Measurements from ENCODE around the gene CD63. TPM values are rescaled to one million over a fixed set of nuclear protein-coding genes. Genes with fewer than 3 reads are reported as not detected.
A peak's percentile ranks its signal among the peaks of the same experiment; 100 is the strongest.

CD63 gene
- total RNA-seq, 1 donor from 2014 or later, result 1,317 TPM

DNA sequence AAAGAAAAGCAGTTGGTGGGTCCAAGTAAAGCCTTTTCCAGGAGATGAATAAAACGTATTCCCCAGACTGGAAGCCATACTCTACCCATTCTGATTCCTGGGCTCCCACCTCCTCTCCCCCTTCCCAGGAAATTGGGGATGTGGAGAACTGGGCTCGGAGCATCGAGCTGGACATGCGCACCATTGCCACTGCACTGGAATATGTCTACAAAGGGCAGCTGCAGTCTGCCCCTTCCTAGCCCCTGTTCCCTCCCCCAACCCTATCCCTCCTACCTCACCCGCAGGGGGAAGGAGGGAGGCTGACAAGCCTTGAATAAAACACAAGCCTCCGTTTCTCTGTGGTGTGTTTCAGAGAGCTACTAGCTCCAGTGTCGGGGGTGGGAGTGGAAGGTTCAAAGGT, 9.4 kb downstream of the CD63 start:
- TF ChIP-seq, protein P1, sequence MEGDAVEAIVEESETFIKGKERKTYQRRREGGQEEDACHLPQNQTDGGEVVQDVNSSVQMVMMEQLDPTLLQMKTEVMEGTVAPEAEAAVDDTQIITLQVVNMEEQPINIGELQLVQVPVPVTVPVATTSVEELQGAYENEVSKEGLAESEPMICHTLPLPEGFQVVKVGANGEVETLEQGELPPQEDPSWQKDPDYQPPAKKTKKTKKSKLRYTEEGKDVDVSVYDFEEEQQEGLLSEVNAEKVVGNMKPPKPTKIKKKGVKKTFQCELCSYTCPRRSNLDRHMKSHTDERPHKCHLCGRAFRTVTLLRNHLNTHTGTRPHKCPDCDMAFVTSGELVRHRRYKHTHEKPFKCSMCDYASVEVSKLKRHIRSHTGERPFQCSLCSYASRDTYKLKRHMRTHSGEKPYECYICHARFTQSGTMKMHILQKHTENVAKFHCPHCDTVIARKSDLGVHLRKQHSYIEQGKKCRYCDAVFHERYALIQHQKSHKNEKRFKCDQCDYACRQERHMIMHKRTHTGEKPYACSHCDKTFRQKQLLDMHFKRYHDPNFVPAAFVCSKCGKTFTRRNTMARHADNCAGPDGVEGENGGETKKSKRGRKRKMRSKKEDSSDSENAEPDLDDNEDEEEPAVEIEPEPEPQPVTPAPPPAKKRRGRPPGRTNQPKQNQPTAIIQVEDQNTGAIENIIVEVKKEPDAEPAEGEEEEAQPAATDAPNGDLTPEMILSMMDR (IDR thresholded peaks at IDR 0.05), result no peak
- H3K36me3 Mint-ChIP-seq (ENCODE audit: low read depth), result peaks cover 5% of the 10 kb centered on the region
- no peaks in the 10 kb centered on the region for H3K27me3 Mint-ChIP-seq (ENCODE audit: low read depth)
- H3K4me3 Mint-ChIP-seq (ENCODE audit: unreplicated experiment), result no peak overlapping the region
- peak overlapping the region; percentile 85 for H3K27ac Mint-ChIP-seq (ENCODE audit: unreplicated experiment)
- no peak for DNase-seq (ENCODE audit: low spot score)
- no peaks in the 10 kb centered on the region for H3K9me3 Mint-ChIP-seq (ENCODE audit: low read depth)
- peaks cover 65% of the 10 kb centered on the region for H3K4me1 Mint-ChIP-seq (ENCODE audit: low read depth)

DNA sequence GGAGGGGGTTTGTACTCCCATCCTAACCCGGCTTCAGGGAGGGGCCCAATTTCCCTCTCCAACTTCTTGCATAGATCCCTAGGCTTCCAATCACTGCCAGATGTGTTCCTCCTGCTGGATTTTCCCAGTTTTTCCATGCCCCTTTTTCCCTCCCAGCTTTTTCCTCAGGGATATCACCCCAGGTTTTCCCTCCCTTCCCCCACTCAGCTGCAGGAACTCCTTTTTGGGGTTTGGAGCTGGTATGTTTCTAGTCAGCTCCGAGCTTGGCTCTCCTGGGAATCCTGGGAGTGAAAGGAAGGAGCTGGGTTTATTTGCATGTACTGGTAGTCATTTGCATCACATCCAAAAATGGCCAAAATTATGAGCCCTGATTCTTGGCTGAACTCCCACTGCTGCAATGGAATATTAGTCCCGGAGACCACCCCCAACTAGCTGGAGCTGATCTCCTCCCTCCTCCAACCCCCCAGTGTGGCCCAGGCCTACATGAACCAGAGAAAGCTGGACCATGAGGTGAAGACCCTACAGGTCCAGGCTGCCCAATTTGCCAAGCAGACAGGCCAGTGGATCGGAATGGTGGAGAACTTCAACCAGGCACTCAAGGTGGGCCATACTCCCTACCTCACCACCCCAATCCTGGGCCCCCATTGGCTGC, 10.1 kb downstream of the CD63 start:
- TF ChIP-seq, protein P1 (IDR thresholded peaks at IDR 0.05), result no peak
- Mint-ChIP-seq H3K27me3 (ENCODE audit: low read depth) (no peaks in the 10 kb centered on the region), H3K4me1 (ENCODE audit: low read depth) (peaks cover 67% of the 10 kb centered on the region), H3K27ac (ENCODE audit: unreplicated experiment) (peak overlapping the region; percentile 63), H3K4me3 (ENCODE audit: unreplicated experiment) (peak overlapping the region; percentile 33), H3K9me3 (ENCODE audit: low read depth) (no peaks in the 10 kb centered on the region), H3K36me3 (ENCODE audit: low read depth) (peaks cover 4% of the 10 kb centered on the region)
- DNase-seq (ENCODE audit: low spot score), result no peak

DNA sequence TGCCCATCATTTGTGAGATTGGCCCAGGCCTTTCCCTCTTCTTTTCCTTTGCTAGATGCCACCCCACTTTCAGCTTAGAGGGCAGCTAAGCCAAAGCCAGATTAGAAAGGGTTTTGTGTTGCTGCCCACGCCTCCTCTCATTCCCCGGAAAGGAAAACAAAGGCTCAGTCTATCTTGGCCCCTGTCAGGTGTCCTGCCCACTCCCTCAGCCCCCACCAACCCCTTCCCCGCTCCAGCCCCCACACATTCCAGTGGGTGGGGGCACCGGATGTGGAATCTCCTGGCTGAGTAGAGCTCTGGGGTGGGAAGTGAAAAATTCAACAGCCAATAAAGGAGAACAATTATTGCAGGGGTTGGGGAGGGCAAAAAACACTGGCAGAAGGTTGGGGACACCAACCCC, 10.8 kb downstream of the CD63 start:
- Mint-ChIP-seq H3K4me1 (ENCODE audit: low read depth) (peaks cover 66% of the 10 kb centered on the region), H3K27ac (ENCODE audit: unreplicated experiment) (peak overlapping the region; percentile 63)

GRCh38 chr12:55717011-55718007, 11.5 kb downstream of the CD63 start:
- TF ChIP-seq, protein P1 (IDR thresholded peaks at IDR 0.05), result no peak
- Mint-ChIP-seq H3K4me3 (ENCODE audit: unreplicated experiment) (peak overlapping the region; percentile 83), H3K27ac (ENCODE audit: unreplicated experiment) (peak overlapping the region; percentile 92), H3K9me3 (ENCODE audit: low read depth) (no peaks in the 10 kb centered on the region), H3K36me3 (ENCODE audit: low read depth) (no peaks in the 10 kb centered on the region), H3K4me1 (ENCODE audit: low read depth) (peaks cover 66% of the 10 kb centered on the region), H3K27me3 (ENCODE audit: low read depth) (peaks cover 2% of the 10 kb centered on the region)
- DNase-seq (ENCODE audit: low spot score), result no peak

More for the DNA sequence above, 10.8 kb downstream of the CD63 start:
- no peak for DNase-seq (ENCODE audit: low spot score)
- peak overlapping the region; percentile 12 for H3K4me3 Mint-ChIP-seq (ENCODE audit: unreplicated experiment)
- H3K27me3 Mint-ChIP-seq (ENCODE audit: low read depth), result no peaks in the 10 kb centered on the region
- no peaks in the 10 kb centered on the region for H3K36me3 Mint-ChIP-seq (ENCODE audit: low read depth)
- no peaks in the 10 kb centered on the region for H3K9me3 Mint-ChIP-seq (ENCODE audit: low read depth)
- TF ChIP-seq, protein P1 (IDR thresholded peaks at IDR 0.05), result no peak

- H3K4me1 Mint-ChIP-seq (ENCODE audit: low read depth), result peaks cover 63% of the 10 kb centered on the region
- H3K36me3 Mint-ChIP-seq (ENCODE audit: low read depth), result no peaks in the 10 kb centered on the region
- H3K27ac Mint-ChIP-seq (ENCODE audit: unreplicated experiment), result peak overlapping the region; percentile 92
- DNase-seq (ENCODE audit: low spot score), result no peak
- peak overlapping the region; percentile 83 for H3K4me3 Mint-ChIP-seq (ENCODE audit: unreplicated experiment)
- H3K9me3 Mint-ChIP-seq (ENCODE audit: low read depth), result no peaks in the 10 kb centered on the region
- TF ChIP-seq, protein P1 (IDR thresholded peaks at IDR 0.05), result no peak
- H3K27me3 Mint-ChIP-seq (ENCODE audit: low read depth), result peaks cover 5% of the 10 kb centered on the region
These were observed 12.2 kb downstream of the CD63 start for GRCh38 chr12:55716582-55716957.
